HEK293 (cell line): Measurements from ENCODE around the gene KLHL14.

Experiments used
- CTCF ChIA-PET: fragments of 350-600 bp; formaldehyde crosslinking; extraction: SDS; loops from one replicate; lab custom pipeline; 2021; ENCODE audit warnings: antibody characterized with exemption; lab: Yijun Ruan, JAX
- POLR2A ChIA-PET: fragments of 300-600 bp; formaldehyde crosslinking; extraction: SDS; loops from one replicate; lab custom pipeline; 2020; ENCODE audit warnings: antibody characterized with exemption, inconsistent platforms; lab: Yijun Ruan, JAX
- H3K27ac ChIP-seq: fragments of 200-500 bp; sonication (Bioruptor generic); 2 replicates; pipeline ENCODE4 v1.5.1; 2014; ENCODE audit warnings: low read depth, low read length, control low read depth, inconsistent platforms; ENCODE audit errors: extremely low read depth
- H3K36me3 ChIP-seq, 2 experiments: fragments of 200-500 bp in 1 of 2; sonication (Bioruptor generic) in 1 of 2; 1 replicate in 1 of 2; 2 replicates in 1 of 2; pipeline ENCODE4 v1.5.1; 2014 to 2017; ENCODE audit warnings: inconsistent platforms in 2 of 2, low read length in 2 of 2; ENCODE audit not compliant: control insufficient read depth in 2 of 2, insufficient read depth in 1 of 2
- H3K4me1 ChIP-seq: fragments of 200-500 bp; sonication (Bioruptor generic); 2 replicates; pipeline ENCODE4 v1.5.1; 2014; ENCODE audit warnings: mild to moderate bottlenecking, low read length, inconsistent platforms; ENCODE audit not compliant: control insufficient read depth, insufficient read depth
- H3K4me3 ChIP-seq: 2 replicates; pipeline ENCODE4 v1.5.1; 2011; ENCODE audit warnings: low read depth, mild to moderate bottlenecking, control low read depth, low read length, moderate library complexity
- H3K9me3 ChIP-seq: fragments of 200-500 bp; sonication (Bioruptor generic); 2 replicates; pipeline ENCODE4 v1.5.1; 2014; ENCODE audit warnings: low read depth, low read length, inconsistent platforms; ENCODE audit not compliant: control insufficient read depth, insufficient read depth
- BCL6B ChIP-seq: fragments of 450-650 bp; formaldehyde crosslinking; IDR thresholded peaks from 2 replicates; pipeline ENCODE4 v1.5.1; 2017; ENCODE audit warnings: missing biosample characterization, missing genetic modification characterization
- EGR2 ChIP-seq: fragments of 450-650 bp; formaldehyde crosslinking; IDR thresholded peaks from 2 replicates; pipeline ENCODE4 v1.5.1; 2016; ENCODE audit warnings: low read depth, missing biosample characterization, missing genetic modification characterization
- KLF7 ChIP-seq: fragments of 450-650 bp; formaldehyde crosslinking; IDR thresholded peaks from 2 replicates; pipeline ENCODE4 v1.5.1; 2016; ENCODE audit warnings: missing biosample characterization, missing genetic modification characterization, borderline replicate concordance
- MEIS1 ChIP-seq: sonication (generic); formaldehyde crosslinking; IDR thresholded peaks from 2 replicates; pipeline ENCODE4 v1.8.1; 2022; ENCODE audit warnings: missing genetic modification reagents, mild to moderate bottlenecking, borderline replicate concordance
- MYNN ChIP-seq: fragments of 450-650 bp; formaldehyde crosslinking; IDR thresholded peaks from 2 replicates; pipeline ENCODE4 v1.5.1; 2016; ENCODE audit warnings: missing biosample characterization, missing genetic modification characterization, borderline replicate concordance
- OSR2 ChIP-seq: fragments of 450-650 bp; formaldehyde crosslinking; IDR thresholded peaks from 2 replicates; pipeline ENCODE4 v1.5.1; 2016; ENCODE audit warnings: missing biosample characterization, missing genetic modification characterization
- PBX3 ChIP-seq: sonication (generic); formaldehyde crosslinking; IDR thresholded peaks from 2 replicates; pipeline ENCODE4 v1.8.1; 2022; ENCODE audit warnings: mild to moderate bottlenecking, moderate library complexity, missing genetic modification reagents
- YY2 ChIP-seq: fragments of 450-650 bp; formaldehyde crosslinking; IDR thresholded peaks from 2 replicates; pipeline ENCODE4 v1.5.1; 2016; ENCODE audit warnings: missing biosample characterization, missing genetic modification characterization
- ZNF132 ChIP-seq: fragments of 450-650 bp; formaldehyde crosslinking; IDR thresholded peaks from 2 replicates; pipeline ENCODE4 v1.5.1; 2017; ENCODE audit warnings: missing biosample characterization, missing genetic modification characterization, borderline replicate concordance
- ZNF16 ChIP-seq: fragments of 450-650 bp; formaldehyde crosslinking; IDR thresholded peaks from 2 replicates; pipeline ENCODE4 v1.5.1; 2016; ENCODE audit warnings: low read depth, missing biosample characterization, missing genetic modification characterization
- ZNF239 ChIP-seq: fragments of 450-650 bp; formaldehyde crosslinking; IDR thresholded peaks from 2 replicates; pipeline ENCODE4 v1.5.1; 2016; ENCODE audit warnings: missing biosample characterization, missing genetic modification characterization
- ZNF280D ChIP-seq: fragments of 450-650 bp; formaldehyde crosslinking; IDR thresholded peaks from 2 replicates; pipeline ENCODE4 v1.5.1; 2016; ENCODE audit warnings: missing biosample characterization, missing genetic modification characterization
- ZNF311 ChIP-seq: fragments of 450-650 bp; formaldehyde crosslinking; IDR thresholded peaks from 2 replicates; pipeline ENCODE4 v1.5.1; 2017; ENCODE audit warnings: missing biosample characterization, missing genetic modification characterization, borderline replicate concordance
- ZNF514 ChIP-seq: fragments of 450-650 bp; formaldehyde crosslinking; IDR thresholded peaks from 2 replicates; pipeline ENCODE4 v1.5.1; 2016; ENCODE audit warnings: missing biosample characterization, missing genetic modification characterization
- ZNF670 ChIP-seq: fragments of 450-650 bp; formaldehyde crosslinking; IDR thresholded peaks from 2 replicates; pipeline ENCODE4 v1.5.1; 2016; ENCODE audit warnings: missing biosample characterization, missing genetic modification characterization, low read depth
- TF ChIP-seq, protein P1 (sequence below): fragments of 450-650 bp; formaldehyde crosslinking; IDR thresholded peaks from 2 replicates; pipeline ENCODE4 v1.5.1; 2016; ENCODE audit warnings: missing biosample characterization, missing genetic modification characterization
- TF ChIP-seq, protein P2 (sequence below): fragments of 450-650 bp; formaldehyde crosslinking; IDR thresholded peaks from 2 replicates; pipeline ENCODE4 v1.5.1; 2016; ENCODE audit warnings: missing biosample characterization, missing genetic modification characterization
- TF ChIP-seq, protein P3 (sequence below): fragments of 450-650 bp; formaldehyde crosslinking; conservative IDR thresholded peaks from 2 replicates; pipeline ENCODE4 v1.5.1; 2016; ENCODE audit warnings: low read depth, missing biosample characterization, missing genetic modification characterization
- TF ChIP-seq, protein P4 (sequence below): fragments of 450-650 bp; formaldehyde crosslinking; IDR thresholded peaks from 2 replicates; pipeline ENCODE4 v1.5.1; 2017; ENCODE audit warnings: missing biosample characterization, missing genetic modification characterization

KLHL14 gene

DNA sequence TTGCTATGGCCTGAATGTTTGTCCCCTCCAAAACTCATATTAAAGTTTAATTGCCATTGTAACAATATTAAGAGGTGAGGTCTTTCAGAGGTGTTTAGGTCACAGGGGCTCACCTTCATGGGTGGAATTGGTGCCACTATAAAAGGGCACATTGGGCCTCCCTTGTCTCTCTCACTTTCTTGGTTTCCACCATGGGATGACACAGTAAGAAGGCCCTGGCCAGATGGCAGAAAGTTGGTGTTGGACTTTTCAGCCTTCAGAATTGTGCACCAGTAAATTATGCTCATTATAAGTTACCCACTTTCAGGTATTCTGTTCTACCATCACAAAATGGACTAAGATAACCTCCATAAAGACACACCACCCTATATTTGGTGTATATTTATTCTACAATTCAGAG, 102.1 kb downstream of the KLHL14 start (continued):
- TF ChIP-seq, protein P1, sequence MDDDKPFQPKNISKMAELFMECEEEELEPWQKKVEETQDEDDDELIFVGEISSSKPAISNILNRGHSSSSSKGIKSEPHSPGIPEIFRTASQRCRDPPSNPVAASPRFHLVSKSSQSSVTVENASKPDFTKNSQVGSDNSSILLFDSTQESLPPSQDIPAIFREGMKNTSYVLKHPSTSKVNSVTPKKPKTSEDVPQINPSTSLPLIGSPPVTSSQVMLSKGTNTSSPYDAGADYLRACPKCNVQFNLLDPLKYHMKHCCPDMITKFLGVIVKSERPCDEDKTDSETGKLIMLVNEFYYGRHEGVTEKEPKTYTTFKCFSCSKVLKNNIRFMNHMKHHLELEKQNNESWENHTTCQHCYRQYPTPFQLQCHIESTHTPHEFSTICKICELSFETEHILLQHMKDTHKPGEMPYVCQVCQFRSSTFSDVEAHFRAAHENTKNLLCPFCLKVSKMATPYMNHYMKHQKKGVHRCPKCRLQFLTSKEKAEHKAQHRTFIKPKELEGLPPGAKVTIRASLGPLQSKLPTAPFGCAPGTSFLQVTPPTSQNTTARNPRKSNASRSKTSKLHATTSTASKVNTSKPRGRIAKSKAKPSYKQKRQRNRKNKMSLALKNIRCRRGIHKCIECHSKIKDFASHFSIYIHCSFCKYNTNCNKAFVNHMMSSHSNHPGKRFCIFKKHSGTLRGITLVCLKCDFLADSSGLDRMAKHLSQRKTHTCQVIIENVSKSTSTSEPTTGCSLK (tag by site-specific recombination), result no peak
- TF ChIP-seq ZNF280D (tag by site-specific recombination) (no peak), ZNF514 (tag by site-specific recombination) (no peak)

GRCh38 chr18:32669549-32670165, 103.2 kb downstream of the KLHL14 start:
- Histone ChIP-seq H3K36me3 (no peaks in the 10 kb centered on the region), H3K27ac (no peak overlapping the region), H3K9me3 (no peaks in the 10 kb centered on the region), H3K4me3 (no peak overlapping the region), H3K4me1 (no peaks in the 10 kb centered on the region)
- CTCF ChIA-PET, result interaction anchor here (0.6 to 1.6 kb wide), 2 partner anchors 11 to 22 kb away, joined by 3 read pairs; no protein-coding TSS in a partner anchor
- POLR2A ChIA-PET, result no interaction called here
- TF ChIP-seq MEIS1 (no peak), PBX3 (no peak), ZNF239 (no peak), OSR2 (no peak), MYNN (tag by site-specific recombination) (no peak), BCL6B (tag by site-specific recombination) (no peak), ZNF670 (tag by site-specific recombination) (no peak), EGR2 (tag by site-specific recombination) (no peak), KLF7 (no peak), ZNF311 (tag by site-specific recombination) (no peak), YY2 (tag by site-specific recombination) (no peak), ZNF132 (tag by site-specific recombination) (no peak), ZNF16 (tag by site-specific recombination) (no peak)
- TF ChIP-seq, protein P2, sequence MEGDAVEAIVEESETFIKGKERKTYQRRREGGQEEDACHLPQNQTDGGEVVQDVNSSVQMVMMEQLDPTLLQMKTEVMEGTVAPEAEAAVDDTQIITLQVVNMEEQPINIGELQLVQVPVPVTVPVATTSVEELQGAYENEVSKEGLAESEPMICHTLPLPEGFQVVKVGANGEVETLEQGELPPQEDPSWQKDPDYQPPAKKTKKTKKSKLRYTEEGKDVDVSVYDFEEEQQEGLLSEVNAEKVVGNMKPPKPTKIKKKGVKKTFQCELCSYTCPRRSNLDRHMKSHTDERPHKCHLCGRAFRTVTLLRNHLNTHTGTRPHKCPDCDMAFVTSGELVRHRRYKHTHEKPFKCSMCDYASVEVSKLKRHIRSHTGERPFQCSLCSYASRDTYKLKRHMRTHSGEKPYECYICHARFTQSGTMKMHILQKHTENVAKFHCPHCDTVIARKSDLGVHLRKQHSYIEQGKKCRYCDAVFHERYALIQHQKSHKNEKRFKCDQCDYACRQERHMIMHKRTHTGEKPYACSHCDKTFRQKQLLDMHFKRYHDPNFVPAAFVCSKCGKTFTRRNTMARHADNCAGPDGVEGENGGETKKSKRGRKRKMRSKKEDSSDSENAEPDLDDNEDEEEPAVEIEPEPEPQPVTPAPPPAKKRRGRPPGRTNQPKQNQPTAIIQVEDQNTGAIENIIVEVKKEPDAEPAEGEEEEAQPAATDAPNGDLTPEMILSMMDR (tag by site-specific recombination), result no peak
- TF ChIP-seq, protein P3, sequence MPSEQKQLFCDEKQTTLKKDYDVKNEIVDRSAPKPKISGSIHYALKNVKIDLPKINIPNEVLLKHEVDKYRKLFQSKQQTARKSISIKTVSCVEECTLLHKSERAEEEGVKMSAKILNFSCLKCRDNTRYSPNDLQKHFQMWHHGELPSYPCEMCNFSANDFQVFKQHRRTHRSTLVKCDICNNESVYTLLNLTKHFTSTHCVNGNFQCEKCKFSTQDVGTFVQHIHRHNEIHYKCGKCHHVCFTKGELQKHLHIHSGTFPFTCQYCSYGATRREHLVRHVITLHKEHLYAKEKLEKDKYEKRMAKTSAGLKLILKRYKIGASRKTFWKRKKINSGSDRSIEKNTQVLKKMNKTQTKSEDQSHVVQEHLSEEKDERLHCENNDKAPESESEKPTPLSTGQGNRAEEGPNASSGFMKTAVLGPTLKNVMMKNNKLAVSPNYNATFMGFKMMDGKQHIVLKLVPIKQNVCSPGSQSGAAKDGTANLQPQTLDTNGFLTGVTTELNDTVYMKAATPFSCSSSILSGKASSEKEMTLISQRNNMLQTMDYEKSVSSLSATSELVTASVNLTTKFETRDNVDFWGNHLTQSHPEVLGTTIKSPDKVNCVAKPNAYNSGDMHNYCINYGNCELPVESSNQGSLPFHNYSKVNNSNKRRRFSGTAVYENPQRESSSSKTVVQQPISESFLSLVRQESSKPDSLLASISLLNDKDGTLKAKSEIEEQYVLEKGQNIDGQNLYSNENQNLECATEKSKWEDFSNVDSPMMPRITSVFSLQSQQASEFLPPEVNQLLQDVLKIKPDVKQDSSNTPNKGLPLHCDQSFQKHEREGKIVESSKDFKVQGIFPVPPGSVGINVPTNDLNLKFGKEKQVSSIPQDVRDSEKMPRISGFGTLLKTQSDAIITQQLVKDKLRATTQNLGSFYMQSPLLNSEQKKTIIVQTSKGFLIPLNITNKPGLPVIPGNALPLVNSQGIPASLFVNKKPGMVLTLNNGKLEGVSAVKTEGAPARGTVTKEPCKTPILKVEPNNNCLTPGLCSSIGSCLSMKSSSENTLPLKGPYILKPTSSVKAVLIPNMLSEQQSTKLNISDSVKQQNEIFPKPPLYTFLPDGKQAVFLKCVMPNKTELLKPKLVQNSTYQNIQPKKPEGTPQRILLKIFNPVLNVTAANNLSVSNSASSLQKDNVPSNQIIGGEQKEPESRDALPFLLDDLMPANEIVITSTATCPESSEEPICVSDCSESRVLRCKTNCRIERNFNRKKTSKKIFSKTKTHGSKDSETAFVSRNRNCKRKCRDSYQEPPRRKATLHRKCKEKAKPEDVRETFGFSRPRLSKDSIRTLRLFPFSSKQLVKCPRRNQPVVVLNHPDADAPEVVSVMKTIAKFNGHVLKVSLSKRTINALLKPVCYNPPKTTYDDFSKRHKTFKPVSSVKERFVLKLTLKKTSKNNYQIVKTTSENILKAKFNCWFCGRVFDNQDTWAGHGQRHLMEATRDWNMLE (tag by site-specific recombination), result no peak
- TF ChIP-seq, protein P4, sequence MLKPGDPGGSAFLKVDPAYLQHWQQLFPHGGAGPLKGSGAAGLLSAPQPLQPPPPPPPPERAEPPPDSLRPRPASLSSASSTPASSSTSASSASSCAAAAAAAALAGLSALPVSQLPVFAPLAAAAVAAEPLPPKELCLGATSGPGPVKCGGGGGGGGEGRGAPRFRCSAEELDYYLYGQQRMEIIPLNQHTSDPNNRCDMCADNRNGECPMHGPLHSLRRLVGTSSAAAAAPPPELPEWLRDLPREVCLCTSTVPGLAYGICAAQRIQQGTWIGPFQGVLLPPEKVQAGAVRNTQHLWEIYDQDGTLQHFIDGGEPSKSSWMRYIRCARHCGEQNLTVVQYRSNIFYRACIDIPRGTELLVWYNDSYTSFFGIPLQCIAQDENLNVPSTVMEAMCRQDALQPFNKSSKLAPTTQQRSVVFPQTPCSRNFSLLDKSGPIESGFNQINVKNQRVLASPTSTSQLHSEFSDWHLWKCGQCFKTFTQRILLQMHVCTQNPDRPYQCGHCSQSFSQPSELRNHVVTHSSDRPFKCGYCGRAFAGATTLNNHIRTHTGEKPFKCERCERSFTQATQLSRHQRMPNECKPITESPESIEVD (tag by site-specific recombination), result no peak
